ENCODE measurements around the gene PTGER1. TPM values are rescaled to one million over a fixed set of nuclear protein-coding genes. Genes with fewer than 3 reads are reported as not detected.

PTGER1 gene
- total and polyA plus RNA-seq, 2 of the 13 experiments (the other 11 are each of a cell fraction or from before 2014, with no cell fraction given): 0.13 TPM; not detected in 1

DNA sequence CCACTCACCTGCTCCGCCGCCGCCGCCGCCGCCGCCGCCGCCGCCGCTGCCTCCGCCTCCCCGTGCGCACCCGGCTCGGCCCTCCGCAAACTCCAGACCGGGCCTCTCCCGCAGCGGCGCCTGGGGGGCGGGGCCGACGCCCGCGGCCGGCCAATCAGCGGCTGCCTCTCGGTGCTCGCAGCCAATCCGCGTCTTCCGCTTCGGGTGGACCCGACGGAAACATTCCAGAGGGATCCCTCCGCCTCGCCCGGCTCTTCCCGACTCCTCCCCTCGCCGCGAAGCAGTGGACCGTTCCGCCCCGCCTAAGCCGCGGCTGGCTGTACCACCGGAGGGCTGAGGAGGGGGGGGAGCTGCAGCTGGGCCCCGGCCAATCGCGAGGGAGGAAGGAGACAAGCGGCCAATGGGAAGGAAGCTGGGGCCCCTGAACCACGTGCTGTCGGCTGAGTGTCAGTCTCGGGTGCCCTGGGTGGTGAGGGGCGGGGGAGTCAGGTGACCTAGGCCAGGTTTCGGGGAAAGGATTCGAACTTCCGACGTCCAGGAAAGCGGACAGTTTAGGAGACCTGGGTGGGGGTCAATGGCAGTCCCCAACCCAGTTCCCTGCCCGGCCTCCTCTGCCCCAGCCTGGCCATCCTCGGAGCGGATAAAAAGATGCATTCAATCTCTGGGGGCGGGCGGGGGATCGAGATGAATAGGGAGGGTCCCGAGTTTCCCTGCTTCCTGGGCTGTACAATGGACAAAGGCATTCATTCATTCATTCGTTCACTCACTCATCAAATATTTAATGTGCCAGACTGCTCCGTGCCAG, 21.1 kb upstream of the PTGER1 start, which contains the start of gene GIPC1 (continued):
- TF ChIP-seq, protein P1, sequence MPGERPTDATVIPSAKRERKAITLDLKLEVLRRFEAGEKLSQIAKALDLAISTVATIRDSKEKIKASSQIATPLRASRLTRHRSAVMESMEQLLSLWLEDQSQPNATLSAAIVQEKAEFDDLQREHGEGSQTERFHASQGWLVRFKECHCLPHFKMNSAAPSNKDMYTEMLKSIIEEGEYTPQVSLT (CRISPR knock-in tag; IDR thresholded peaks at IDR 0.05; ENCODE audit: borderline replicate concordance, low read depth): peak; percentile 46; the same call in 1 of the 2 replicates
- no peak for TF ChIP-seq ZNF138 (CRISPR knock-in tag; IDR thresholded peaks at IDR 0.05; ENCODE audit: low read depth)
- no peak; the same call in 1 of the 2 replicates for TF ChIP-seq CEBPG (CRISPR knock-in tag; IDR thresholded peaks at IDR 0.05)
- TF ChIP-seq NR2F1 (CRISPR knock-in tag; IDR thresholded peaks at IDR 0.05): no peak
- no peak for TF ChIP-seq ZNF564 (CRISPR knock-in tag; IDR thresholded peaks at IDR 0.05)
- TF ChIP-seq ZSCAN12 (CRISPR knock-in tag; IDR thresholded peaks at IDR 0.05): no peak
- TF ChIP-seq GTF3A (CRISPR knock-in tag; conservative IDR thresholded peaks at IDR 0.05): no peak
- no peak for TF ChIP-seq SUZ12 (IDR thresholded peaks at IDR 0.05; ENCODE audit: low read depth, low read length)
- peak; percentile 58 for TF ChIP-seq ZSCAN31 (CRISPR knock-in tag; IDR thresholded peaks at IDR 0.05; ENCODE audit: low read depth)
- TF ChIP-seq, protein P2, sequence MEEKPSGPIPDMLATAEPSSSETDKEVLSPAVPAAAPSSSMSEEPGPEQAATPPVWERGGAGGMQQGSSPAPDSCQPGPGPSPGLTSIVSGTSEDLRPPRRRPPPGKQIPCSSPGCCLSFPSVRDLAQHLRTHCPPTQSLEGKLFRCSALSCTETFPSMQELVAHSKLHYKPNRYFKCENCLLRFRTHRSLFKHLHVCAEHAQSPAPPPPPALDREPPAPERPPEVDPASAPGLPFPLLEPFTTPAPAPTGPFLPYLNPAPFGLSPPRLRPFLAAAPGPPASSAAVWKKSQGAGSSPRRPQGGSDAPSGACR (CRISPR knock-in tag; IDR thresholded peaks at IDR 0.05): 0 out of 2 replicates have a peak, but pooled peaks have one; percentile 73
- TF ChIP-seq SMAD9 (CRISPR knock-in tag; IDR thresholded peaks at IDR 0.05): no peak
- no peak for TF ChIP-seq CBX2 (IDR thresholded peaks at IDR 0.05; ENCODE audit: low read depth, low read length)
- no peak for TF ChIP-seq CBX2 (CRISPR knock-in tag; IDR thresholded peaks at IDR 0.05; ENCODE audit: low read depth)
- TF ChIP-seq, protein P3, sequence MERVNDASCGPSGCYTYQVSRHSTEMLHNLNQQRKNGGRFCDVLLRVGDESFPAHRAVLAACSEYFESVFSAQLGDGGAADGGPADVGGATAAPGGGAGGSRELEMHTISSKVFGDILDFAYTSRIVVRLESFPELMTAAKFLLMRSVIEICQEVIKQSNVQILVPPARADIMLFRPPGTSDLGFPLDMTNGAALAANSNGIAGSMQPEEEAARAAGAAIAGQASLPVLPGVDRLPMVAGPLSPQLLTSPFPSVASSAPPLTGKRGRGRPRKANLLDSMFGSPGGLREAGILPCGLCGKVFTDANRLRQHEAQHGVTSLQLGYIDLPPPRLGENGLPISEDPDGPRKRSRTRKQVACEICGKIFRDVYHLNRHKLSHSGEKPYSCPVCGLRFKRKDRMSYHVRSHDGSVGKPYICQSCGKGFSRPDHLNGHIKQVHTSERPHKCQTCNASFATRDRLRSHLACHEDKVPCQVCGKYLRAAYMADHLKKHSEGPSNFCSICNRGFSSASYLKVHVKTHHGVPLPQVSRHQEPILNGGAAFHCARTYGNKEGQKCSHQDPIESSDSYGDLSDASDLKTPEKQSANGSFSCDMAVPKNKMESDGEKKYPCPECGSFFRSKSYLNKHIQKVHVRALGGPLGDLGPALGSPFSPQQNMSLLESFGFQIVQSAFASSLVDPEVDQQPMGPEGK (CRISPR knock-in tag; IDR thresholded peaks at IDR 0.05): peak; percentile 77
- peak; percentile 72 for TF ChIP-seq ATF7 (IDR thresholded peaks at IDR 0.05)
- TF ChIP-seq ATF7 (CRISPR knock-in tag; IDR thresholded peaks at IDR 0.05): no peak
- TF ChIP-seq ZBTB2 (CRISPR knock-in tag; IDR thresholded peaks at IDR 0.05; ENCODE audit: low read depth): peak; percentile 93
- TF ChIP-seq KAT7 (CRISPR knock-in tag; IDR thresholded peaks at IDR 0.05; ENCODE audit: borderline replicate concordance): peak; percentile 49; the same call in 1 of the 2 replicates
- TF ChIP-seq, protein P4, sequence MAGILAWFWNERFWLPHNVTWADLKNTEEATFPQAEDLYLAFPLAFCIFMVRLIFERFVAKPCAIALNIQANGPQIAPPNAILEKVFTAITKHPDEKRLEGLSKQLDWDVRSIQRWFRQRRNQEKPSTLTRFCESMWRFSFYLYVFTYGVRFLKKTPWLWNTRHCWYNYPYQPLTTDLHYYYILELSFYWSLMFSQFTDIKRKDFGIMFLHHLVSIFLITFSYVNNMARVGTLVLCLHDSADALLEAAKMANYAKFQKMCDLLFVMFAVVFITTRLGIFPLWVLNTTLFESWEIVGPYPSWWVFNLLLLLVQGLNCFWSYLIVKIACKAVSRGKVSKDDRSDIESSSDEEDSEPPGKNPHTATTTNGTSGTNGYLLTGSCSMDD (CRISPR knock-in tag; IDR thresholded peaks at IDR 0.05): no peak
- peak; percentile 17 to 59; a peak in 3 of 4 replicates for TF ChIP-seq EP300 (IDR thresholded peaks at IDR 0.05; ENCODE audit: low read depth in 2 of 2, low read length in 2 of 2)
- no peak for TF ChIP-seq EP300 (CRISPR knock-in tag; IDR thresholded peaks at IDR 0.05; ENCODE audit: borderline replicate concordance)
- no peak for TF ChIP-seq STAG1 (CRISPR knock-in tag; IDR thresholded peaks at IDR 0.05)
- TF ChIP-seq ZBTB8A (CRISPR knock-in tag; IDR thresholded peaks at IDR 0.05; ENCODE audit: borderline replicate concordance, low read depth): no peak
- TF ChIP-seq MEIS1 (CRISPR knock-in tag; IDR thresholded peaks at IDR 0.05; ENCODE audit: borderline replicate concordance): peak; percentile 53
- no peak for TF ChIP-seq NONO (IDR thresholded peaks at IDR 0.05)
- peak; percentile 91 for TF ChIP-seq NONO (CRISPR knock-in tag; conservative IDR thresholded peaks at IDR 0.05)
